KOPT-K1 (cell line): ENCODE measurements around the gene PARM1.

Experiments used
- H3K27ac ChIP-seq: fragments of 200-600 bp; sonication (generic); 2 replicates; pipeline ENCODE4 v1.5.1; 2016; ENCODE audit warnings: antibody characterized with exemption, mild to moderate bottlenecking, low read depth, low read length; ENCODE audit not compliant: poor library complexity, severe bottlenecking
- H3K36me3 ChIP-seq: fragments of 200-600 bp; sonication (generic); 2 replicates; pipeline ENCODE4 v1.5.1; 2017; ENCODE audit warnings: antibody characterized with exemption, mild to moderate bottlenecking, low read length, moderate library complexity; ENCODE audit not compliant: insufficient read depth
- H3K9me3 ChIP-seq: fragments of 200-600 bp; sonication (generic); 2 replicates; pipeline ENCODE4 v1.5.1; 2017; ENCODE audit warnings: antibody characterized with exemption, low read length, mild to moderate bottlenecking; ENCODE audit not compliant: insufficient read depth, poor library complexity, severe bottlenecking

PARM1 gene

DNA sequence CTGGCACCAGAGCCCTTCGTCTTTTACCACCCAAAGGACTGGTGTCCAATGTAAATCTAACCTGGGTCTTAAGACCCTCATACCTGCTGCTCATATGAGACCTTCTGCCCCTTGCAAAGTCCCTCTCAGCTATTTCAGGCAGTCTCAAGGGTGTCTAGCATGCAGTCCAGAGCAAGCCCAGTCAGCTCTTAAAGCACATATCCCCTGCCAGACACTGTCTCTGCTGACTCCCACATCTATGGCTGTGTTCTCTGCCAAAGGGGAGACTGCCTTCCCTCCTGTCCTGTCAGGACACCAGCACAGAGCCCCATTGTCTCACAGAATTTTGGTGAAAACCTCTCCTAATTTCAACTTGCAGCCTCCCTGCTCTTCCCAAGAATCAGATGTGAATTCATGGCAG is 118.5 kb downstream of the PARM1 start:
- Histone ChIP-seq H3K36me3 (no peaks in the 10 kb centered on the region), H3K9me3 (no peaks in the 10 kb centered on the region), H3K27ac (no peak overlapping the region)

- H3K9me3 ChIP-seq = no peaks in the 10 kb centered on the region
- H3K27ac ChIP-seq = no peak overlapping the region
- H3K36me3 ChIP-seq = no peaks in the 10 kb centered on the region
Observed at GRCh38 chr4:75053352-75053751, 120.4 kb downstream of the PARM1 start.

DNA sequence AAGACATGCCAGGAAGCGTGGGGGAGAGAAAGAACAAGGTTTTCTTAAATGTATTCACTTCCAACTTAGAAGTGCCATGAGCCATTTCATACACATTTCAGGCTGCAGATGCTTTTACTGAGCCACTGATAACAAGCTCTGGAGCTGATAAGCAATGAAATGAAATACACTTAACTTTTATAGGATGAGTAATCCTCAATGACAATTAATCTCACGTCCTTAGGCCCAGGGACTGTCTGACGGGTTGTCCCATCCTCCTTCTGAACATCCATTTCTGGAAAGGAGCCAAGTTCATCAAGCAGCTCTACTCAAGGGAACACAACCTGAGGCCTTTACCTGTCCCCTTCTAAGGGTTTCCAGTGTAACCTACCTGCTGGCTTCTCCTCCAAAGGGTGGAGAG is 121.2 kb downstream of the PARM1 start:
- Histone ChIP-seq H3K36me3 (no peaks in the 10 kb centered on the region), H3K27ac (no peak overlapping the region), H3K9me3 (no peaks in the 10 kb centered on the region)

DNA sequence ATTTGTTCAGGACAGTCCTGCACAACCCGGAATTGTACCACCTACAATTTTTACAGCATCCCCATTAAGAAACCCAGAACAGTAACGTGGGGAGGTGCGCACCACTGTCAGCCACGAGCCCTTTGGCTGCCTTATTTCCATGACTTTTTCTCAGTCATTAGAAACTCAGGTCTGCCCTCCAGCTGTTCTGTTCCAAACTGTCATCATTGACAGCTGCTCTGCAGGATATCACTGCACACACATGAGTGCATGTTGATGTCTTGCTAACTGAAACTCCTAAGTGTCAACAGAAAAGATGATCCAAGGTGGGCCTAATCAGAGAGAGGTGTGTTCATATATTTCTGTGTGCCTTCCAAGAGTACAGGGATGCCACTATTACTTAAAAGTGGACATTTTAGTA is 123.4 kb downstream of the PARM1 start:
- no peaks in the 10 kb centered on the region for H3K36me3 ChIP-seq
- H3K27ac ChIP-seq = no peak overlapping the region
- no peaks in the 10 kb centered on the region for H3K9me3 ChIP-seq

- no peaks in the 10 kb centered on the region for H3K9me3 ChIP-seq
- no peak overlapping the region for H3K27ac ChIP-seq
- H3K36me3 ChIP-seq = no peaks in the 10 kb centered on the region
Observed at GRCh38 chr4:75057369-75057768, 124.5 kb downstream of the PARM1 start.

- H3K9me3 ChIP-seq = no peaks in the 10 kb centered on the region
Observed at GRCh38 chr4:75058486-75058885, 125.6 kb downstream of the PARM1 start.

DNA sequence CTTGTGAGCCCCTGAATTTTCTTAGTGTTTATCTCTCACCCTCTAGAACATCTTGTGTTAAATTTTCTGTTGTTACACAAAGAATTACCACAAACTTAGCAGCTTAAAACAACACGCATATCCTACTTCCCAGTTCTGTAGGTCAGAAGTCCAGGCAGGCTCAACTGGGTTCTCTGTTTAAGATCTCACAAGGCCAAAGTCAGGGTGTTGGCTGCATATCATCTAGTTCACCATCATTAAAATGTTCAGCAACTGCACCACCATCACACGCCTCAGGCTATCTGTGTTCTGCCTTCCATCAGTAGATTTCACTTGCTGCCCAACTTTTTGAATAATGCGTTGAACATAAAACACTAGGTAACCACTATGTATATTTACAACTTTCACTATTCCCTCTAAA is 130.5 kb downstream of the PARM1 start:
- no peaks in the 10 kb centered on the region for H3K9me3 ChIP-seq
- H3K36me3 ChIP-seq = no peaks in the 10 kb centered on the region
- H3K27ac ChIP-seq = no peak overlapping the region

More at GRCh38 chr4:75058486-75058885, 125.6 kb downstream of the PARM1 start:
- Histone ChIP-seq H3K36me3 (no peaks in the 10 kb centered on the region), H3K27ac (no peak overlapping the region)

- no peak overlapping the region for H3K27ac ChIP-seq
- H3K36me3 ChIP-seq = no peaks in the 10 kb centered on the region
- no peaks in the 10 kb centered on the region for H3K9me3 ChIP-seq
Observed at GRCh38 chr4:75065909-75066308, 133.0 kb downstream of the PARM1 start.

- Histone ChIP-seq H3K9me3 (no peaks in the 10 kb centered on the region), H3K36me3 (no peaks in the 10 kb centered on the region), H3K27ac (no peak overlapping the region)
Observed at GRCh38 chr4:75069493-75070074, 136.7 kb downstream of the PARM1 start.

DNA sequence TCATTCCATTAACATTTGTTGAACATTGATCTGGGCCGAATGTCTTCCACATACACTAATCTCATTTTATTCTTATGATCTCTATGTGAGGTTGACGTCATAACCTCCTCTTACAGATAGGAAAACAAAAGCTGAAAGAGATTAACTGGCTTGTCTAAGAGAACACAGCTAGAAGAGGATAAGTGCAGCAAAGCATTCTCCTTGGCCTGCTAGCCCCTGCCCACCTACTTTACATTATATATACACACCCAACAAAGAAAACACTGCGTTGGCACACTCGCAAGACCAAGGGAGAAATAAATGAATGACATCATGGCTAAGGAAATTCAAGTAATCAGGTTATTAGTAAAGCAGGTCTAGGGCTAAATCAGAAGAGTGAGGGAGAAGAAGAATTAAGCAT is 138.4 kb downstream of the PARM1 start:
- Histone ChIP-seq H3K36me3 (no peaks in the 10 kb centered on the region), H3K27ac (no peak overlapping the region), H3K9me3 (no peaks in the 10 kb centered on the region)

DNA sequence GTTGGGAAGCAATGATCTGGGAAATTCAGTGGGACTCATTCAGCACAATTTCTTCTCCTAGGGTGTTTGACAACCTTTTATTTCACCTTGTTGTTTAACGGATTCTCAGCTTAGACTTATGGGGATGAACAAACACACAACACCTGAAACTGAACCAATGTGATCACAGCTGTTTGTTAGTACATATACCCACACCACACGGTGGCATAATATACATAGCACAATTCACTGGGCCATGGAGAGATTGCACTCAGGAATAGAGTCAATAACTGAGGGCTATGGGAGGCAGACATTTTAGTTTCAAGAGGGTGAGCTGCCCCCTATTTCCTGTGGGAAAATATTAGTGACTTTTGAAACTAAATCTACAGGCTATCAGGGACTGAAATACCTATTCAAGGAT is 148.0 kb downstream of the PARM1 start:
- no peaks in the 10 kb centered on the region for H3K36me3 ChIP-seq
- no peak overlapping the region for H3K27ac ChIP-seq
- H3K9me3 ChIP-seq = no peaks in the 10 kb centered on the region

DNA sequence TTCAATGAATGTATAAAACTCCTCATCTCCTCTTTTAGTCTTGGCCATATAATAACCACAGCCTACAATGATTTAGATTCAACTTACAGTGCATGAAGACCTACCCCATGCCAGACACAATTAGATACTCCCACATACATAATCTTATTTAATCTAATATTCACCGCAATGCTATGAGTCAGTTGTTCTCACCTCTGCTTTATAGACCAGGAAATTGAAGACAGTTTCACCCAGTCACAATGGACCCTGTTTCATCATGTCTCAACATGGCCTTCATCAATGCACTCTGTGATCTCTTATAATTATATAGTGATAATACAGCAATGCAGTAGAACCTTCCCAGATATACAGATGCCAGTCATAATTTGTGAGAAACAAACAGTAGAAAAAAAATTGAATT is 148.6 kb downstream of the PARM1 start:
- H3K9me3 ChIP-seq = no peaks in the 10 kb centered on the region
- H3K27ac ChIP-seq = no peak overlapping the region
- no peaks in the 10 kb centered on the region for H3K36me3 ChIP-seq

- Histone ChIP-seq H3K27ac (no peak overlapping the region), H3K9me3 (no peaks in the 10 kb centered on the region), H3K36me3 (no peaks in the 10 kb centered on the region)
Observed at GRCh38 chr4:75087416-75087815, 154.5 kb downstream of the PARM1 start.

- H3K36me3 ChIP-seq = no peaks in the 10 kb centered on the region
- H3K27ac ChIP-seq = no peak overlapping the region
- H3K9me3 ChIP-seq = no peaks in the 10 kb centered on the region
Observed at GRCh38 chr4:75087865-75088264, 154.9 kb downstream of the PARM1 start.

DNA sequence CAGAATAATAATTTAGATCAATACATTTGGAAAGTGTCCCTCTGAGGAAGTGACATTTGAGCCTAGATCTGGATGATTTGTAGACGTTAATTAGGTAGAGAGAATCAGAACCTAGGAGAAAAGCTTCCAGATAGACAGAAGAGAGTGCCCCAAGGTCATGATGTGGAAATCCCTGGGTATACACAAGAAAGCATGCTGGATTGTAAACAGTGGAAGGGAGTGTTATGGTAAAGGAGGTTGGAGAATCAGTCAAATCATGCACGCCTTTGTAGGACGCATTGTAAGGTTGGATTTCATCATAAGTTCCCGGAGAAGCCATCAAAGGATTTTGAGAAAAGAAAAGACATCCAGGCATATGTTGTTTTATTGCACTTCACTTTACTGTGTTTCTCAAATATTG is 156.3 kb downstream of the PARM1 start:
- Histone ChIP-seq H3K36me3 (no peaks in the 10 kb centered on the region), H3K9me3 (no peaks in the 10 kb centered on the region), H3K27ac (no peak overlapping the region)

- Histone ChIP-seq H3K27ac (no peak overlapping the region), H3K36me3 (no peaks in the 10 kb centered on the region), H3K9me3 (no peaks in the 10 kb centered on the region)
Observed at GRCh38 chr4:75099321-75099720, 166.4 kb downstream of the PARM1 start.
